ENCODE measurements around the gene NHSL2.

DNA sequence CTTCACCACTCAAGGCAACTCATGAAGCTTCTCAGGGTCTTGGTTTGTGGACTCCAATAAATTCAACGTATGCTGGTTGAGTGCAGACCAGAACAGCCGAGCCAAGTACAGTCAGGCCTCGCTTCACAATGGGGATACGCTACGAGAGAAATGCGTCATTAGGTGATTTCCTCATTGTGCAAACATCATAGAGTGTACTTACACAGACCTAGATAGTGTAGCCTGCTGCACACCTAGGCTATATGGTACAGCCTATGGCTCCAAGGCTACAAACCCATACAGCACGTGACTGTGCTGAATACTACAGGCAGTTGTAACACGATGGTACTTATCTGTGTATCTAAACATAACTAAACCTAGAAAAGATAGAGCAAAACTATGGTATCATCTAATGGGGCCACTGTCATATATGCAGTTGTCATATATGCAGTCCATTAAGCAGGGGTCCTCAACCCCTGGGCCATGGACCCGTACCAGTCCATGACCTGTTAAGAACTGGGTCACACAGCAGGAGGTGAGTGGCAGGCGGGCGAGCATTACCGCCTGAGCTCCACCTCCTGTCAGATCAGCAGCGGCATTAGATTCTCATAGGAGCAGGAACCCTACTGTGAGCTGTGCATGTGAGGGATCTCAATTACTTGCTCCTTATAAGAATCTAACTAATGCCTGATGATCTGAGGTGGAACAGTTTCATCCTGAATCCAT is 189.6 kb downstream of the NHSL2 start:
- TF ChIP-seq, protein P1, sequence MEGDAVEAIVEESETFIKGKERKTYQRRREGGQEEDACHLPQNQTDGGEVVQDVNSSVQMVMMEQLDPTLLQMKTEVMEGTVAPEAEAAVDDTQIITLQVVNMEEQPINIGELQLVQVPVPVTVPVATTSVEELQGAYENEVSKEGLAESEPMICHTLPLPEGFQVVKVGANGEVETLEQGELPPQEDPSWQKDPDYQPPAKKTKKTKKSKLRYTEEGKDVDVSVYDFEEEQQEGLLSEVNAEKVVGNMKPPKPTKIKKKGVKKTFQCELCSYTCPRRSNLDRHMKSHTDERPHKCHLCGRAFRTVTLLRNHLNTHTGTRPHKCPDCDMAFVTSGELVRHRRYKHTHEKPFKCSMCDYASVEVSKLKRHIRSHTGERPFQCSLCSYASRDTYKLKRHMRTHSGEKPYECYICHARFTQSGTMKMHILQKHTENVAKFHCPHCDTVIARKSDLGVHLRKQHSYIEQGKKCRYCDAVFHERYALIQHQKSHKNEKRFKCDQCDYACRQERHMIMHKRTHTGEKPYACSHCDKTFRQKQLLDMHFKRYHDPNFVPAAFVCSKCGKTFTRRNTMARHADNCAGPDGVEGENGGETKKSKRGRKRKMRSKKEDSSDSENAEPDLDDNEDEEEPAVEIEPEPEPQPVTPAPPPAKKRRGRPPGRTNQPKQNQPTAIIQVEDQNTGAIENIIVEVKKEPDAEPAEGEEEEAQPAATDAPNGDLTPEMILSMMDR (conservative IDR thresholded peaks at IDR 0.05; ENCODE audit: low read depth, low read length): no peak
- no peak for TF ChIP-seq EZH2 (IDR thresholded peaks at IDR 0.05; ENCODE audit: low read length, unreplicated experiment)
